ENCODE results near the gene RAB6B. TPM values are rescaled to one million over a fixed set of nuclear protein-coding genes. Genes with fewer than 3 reads are reported as not detected.
A peak's percentile ranks its signal among the peaks of the same experiment; 100 is the strongest.

RAB6B gene
- total and polyA plus RNA-seq, 8 donors, result 1.6 to 9.2 (median 3.9) TPM

DNA sequence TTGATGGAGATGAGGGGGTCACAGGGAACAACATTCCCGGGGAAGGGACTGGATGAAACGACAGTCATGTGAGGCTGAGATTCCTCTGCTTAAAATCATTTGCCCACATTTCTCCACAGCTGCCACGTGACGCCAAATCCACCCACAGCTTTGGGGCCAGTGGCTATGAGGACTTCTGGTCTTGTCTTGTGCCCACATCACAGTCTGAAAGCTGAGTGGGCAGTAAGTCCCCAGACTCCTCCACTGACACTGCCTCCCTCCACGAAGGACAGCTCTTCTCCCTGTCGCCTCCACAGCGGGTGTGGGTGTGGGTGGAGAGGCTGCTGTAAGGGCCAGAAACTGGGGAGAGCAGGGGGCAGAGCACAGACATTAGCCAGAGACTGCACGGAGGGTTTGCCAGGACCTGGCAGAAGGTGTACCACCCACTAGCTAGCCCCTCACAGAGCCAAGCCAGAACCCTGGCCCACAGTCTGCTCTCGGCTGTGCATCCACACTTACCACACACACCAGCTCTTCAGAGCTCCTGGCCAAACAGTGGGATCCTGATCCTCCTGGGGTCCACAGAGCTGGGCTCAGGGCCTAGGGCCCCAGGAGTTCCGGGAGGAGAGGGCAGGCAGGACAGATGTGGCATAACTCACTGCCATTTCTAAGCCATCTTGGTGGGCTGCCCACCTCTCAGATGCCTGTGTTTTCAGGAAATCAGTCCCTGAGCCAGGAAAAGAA, 24.2 kb downstream of the RAB6B start:
- H3K36me3 ChIP-seq, result no peaks in the 10 kb centered on the region
- intact Hi-C loops (cut with DNase I), result no loop called here
- no peak for DNase-seq
- no peaks in the 10 kb centered on the region for H3K9me3 ChIP-seq
- no peaks in the 10 kb centered on the region for H3K27me3 ChIP-seq
- no peak for FAIRE-seq
- H3K4me1 ChIP-seq, result peaks cover 0 to 5% (median 0%) of the 10 kb centered on the region in 3 donors
- 91 to 94% methylated on average over 10 of the region's 10 CpGs for WGBS, 2 donors
- no peak overlapping the region for H3K4me3 ChIP-seq
- TF ChIP-seq, protein P1, sequence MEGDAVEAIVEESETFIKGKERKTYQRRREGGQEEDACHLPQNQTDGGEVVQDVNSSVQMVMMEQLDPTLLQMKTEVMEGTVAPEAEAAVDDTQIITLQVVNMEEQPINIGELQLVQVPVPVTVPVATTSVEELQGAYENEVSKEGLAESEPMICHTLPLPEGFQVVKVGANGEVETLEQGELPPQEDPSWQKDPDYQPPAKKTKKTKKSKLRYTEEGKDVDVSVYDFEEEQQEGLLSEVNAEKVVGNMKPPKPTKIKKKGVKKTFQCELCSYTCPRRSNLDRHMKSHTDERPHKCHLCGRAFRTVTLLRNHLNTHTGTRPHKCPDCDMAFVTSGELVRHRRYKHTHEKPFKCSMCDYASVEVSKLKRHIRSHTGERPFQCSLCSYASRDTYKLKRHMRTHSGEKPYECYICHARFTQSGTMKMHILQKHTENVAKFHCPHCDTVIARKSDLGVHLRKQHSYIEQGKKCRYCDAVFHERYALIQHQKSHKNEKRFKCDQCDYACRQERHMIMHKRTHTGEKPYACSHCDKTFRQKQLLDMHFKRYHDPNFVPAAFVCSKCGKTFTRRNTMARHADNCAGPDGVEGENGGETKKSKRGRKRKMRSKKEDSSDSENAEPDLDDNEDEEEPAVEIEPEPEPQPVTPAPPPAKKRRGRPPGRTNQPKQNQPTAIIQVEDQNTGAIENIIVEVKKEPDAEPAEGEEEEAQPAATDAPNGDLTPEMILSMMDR (IDR thresholded peaks at IDR 0.05), result no peak
- no peak for ATAC-seq
- H3K27ac ChIP-seq, result no peak overlapping the region

DNA sequence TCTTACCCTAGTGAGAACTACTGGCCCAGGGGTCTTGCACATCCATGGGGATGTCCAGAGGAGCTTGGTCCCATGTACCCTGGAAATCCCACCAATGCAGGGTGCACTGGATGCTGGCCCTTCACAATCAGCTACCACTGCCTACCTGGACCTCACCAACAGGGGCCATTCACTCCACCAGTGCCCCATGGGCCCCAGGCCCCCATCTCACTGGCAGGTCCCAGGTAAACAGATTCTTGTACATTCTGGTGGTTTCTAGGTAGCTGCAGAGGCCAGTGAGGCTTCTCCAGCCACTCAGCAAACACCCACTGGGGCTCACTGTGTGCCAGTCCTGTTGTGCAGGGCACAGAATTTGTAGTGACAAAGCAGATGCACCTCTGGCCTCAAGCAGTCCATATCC, 24.9 kb downstream of the RAB6B start:
- no peak for FAIRE-seq
- no peak for ATAC-seq
- Histone ChIP-seq H3K4me3 (no peak overlapping the region), H3K9me3 (no peaks in the 10 kb centered on the region), H3K27me3 (no peaks in the 10 kb centered on the region), H3K36me3 (no peaks in the 10 kb centered on the region), H3K4me1 (peaks cover 0 to 5% (median 0%) of the 10 kb centered on the region in 3 donors), H3K27ac (no peak overlapping the region)
- no peak for DNase-seq
- TF ChIP-seq, protein P1 (IDR thresholded peaks at IDR 0.05), result no peak
- intact Hi-C loops (cut with DNase I), result no loop called here

DNA sequence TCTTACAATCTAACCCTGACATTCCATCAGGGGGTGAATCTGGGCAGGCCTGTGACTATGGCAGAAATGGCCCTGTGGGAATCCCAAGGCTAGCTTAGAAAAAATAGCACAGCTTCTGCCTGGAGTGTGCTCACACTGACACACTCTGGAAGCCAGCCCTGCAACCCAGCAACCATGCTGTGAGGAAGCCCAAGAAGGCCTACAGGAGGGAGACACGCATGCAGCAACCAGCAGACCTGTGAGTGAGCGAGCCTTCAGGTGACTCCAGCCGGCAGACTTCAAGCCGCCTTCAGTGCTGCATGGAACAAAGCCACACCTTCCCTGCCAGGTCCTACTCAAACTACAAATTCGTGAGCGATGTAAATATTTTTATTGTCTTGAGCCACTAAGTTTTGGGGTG, 26.1 kb downstream of the RAB6B start:
- TF ChIP-seq, protein P1 (IDR thresholded peaks at IDR 0.05), result no peak
- Histone ChIP-seq H3K4me1 (peaks cover 0 to 5% (median 0%) of the 10 kb centered on the region in 3 donors), H3K27me3 (no peaks in the 10 kb centered on the region), H3K9me3 (no peaks in the 10 kb centered on the region), H3K4me3 (no peak overlapping the region), H3K27ac (no peak overlapping the region), H3K36me3 (no peaks in the 10 kb centered on the region)
- FAIRE-seq, result no peak
- intact Hi-C loops (cut with DNase I), result no loop called here
- ATAC-seq, result no peak
- WGBS, 2 donors, result 96 to 97% methylated on average over 6 of the region's 6 CpGs
- no peak for DNase-seq

GRCh38 chr3:133868758-133869475, 26.8 kb downstream of the RAB6B start:
- 34 to 43% methylated on average over 7 of the region's 7 CpGs for WGBS, 2 donors
- FAIRE-seq, result no peak
- Histone ChIP-seq H3K27me3 (no peaks in the 10 kb centered on the region), H3K36me3 (no peaks in the 10 kb centered on the region), H3K9me3 (no peaks in the 10 kb centered on the region), H3K27ac (no peak overlapping the region), H3K4me1 (peaks cover 0 to 5% (median 0%) of the 10 kb centered on the region in 3 donors), H3K4me3 (no peak overlapping the region)
- DNase-seq, result no peak
- ATAC-seq, result peak in 3 of 4 donors; percentile 38 to 71 (median 44)
- TF ChIP-seq, protein P1 (IDR thresholded peaks at IDR 0.05), result no peak
- intact Hi-C loops (cut with DNase I), result no loop called here

- no peak overlapping the region for H3K4me3 ChIP-seq
- H3K36me3 ChIP-seq, result no peaks in the 10 kb centered on the region
- ATAC-seq, result peak; percentile 50 to 84 (median 66)
- 27 to 29% methylated on average over 8 of the region's 8 CpGs for WGBS, 2 donors
- no peak for FAIRE-seq
- TF ChIP-seq, protein P1 (IDR thresholded peaks at IDR 0.05), result no peak
- no peaks in the 10 kb centered on the region for H3K9me3 ChIP-seq
- peaks cover 0 to 5% (median 0%) of the 10 kb centered on the region in 3 donors for H3K4me1 ChIP-seq
- no peak overlapping the region for H3K27ac ChIP-seq
- intact Hi-C loops (cut with DNase I), result no loop called here
- peak in 3 of 6 donors; percentile 14 to 43 (median 28) for DNase-seq
- no peaks in the 10 kb centered on the region for H3K27me3 ChIP-seq
Measured at GRCh38 chr3:133868186-133868585, 27.5 kb downstream of the RAB6B start.
